ENCODE results near the gene CHRNE.

The CHRNE gene

GRCh38 chr17:4939796-4940554 is 37.1 kb upstream of the CHRNE start, which contains the start of the genes RNF167 and SLC25A11:
Gene RNF167 (plus strand): TSS chr17:4940268. CDS start chr17:4940910, 642 bp downstream.
Gene SLC25A11 (minus strand): TSS chr17:4940046. CDS start chr17:4939910, 136 bp downstream.
- Histone ChIP-seq H4K8ac (ENCODE audit: low read length) (peak within 1 kb of the TSS; percentile 95), H3K27ac (ENCODE audit: low read length, poor library complexity, severe bottlenecking) (peak within 1 kb of the TSS; percentile 98), H3K27me3 (ENCODE audit: control insufficient read depth in 1 of 2, insufficient read depth in 1 of 2, low read length in 2 of 2) (no peaks in the 10 kb centered on the region), H3K79me1 (replicated peaks; ENCODE audit: low read length, poor library complexity, severe bottlenecking) (peaks cover 25% of the 10 kb centered on the region), H3K18ac (ENCODE audit: low read depth in 1 of 2, low read length in 2 of 2) (peak within 1 kb of the TSS; percentile 88 to 90), H2AK5ac (ENCODE audit: low read length, severe bottlenecking) (peak within 1 kb of the TSS; percentile 79), H3K23ac (ENCODE audit: low read length in 2 of 2) (peak within 1 kb of the TSS in 1 of 2 experiments; percentile 77), H2BK5ac (ENCODE audit: low read depth, low read length, poor library complexity, severe bottlenecking) (peak within 1 kb of the TSS; percentile 67), H2BK12ac (ENCODE audit: low read length in 2 of 2) (no peak within 1 kb of the TSS), H3K4me3 (ENCODE audit: insufficient read depth in 1 of 2, low read depth in 1 of 2, low read length in 2 of 2) (peak within 1 kb of the TSS; percentile 80 to 98), H2BK120ac (ENCODE audit: low read depth, low read length) (peak within 1 kb of the TSS; percentile 86), H3K4ac (ENCODE audit: low read depth in 1 of 2, low read length in 2 of 2) (peak within 1 kb of the TSS; percentile 95 to 96), H3K36me3 (ENCODE audit: control insufficient read depth in 1 of 2, insufficient read depth in 2 of 2, low read depth in 1 of 2, low read length in 2 of 2) (peaks cover 61 to 66% of the 10 kb centered on the region in 2 experiments), H3K14ac (ENCODE audit: low read length in 2 of 2) (peak within 1 kb of the TSS; percentile 86 to 90), H3K4me2 (ENCODE audit: low read length, poor library complexity, severe bottlenecking) (peak within 1 kb of the TSS; percentile 94), H3K4me1 (ENCODE audit: control insufficient read depth, insufficient read depth, low read depth, low read length) (peaks cover 32% of the 10 kb centered on the region), H2BK15ac (ENCODE audit: low read depth, poor library complexity, severe bottlenecking) (no peak within 1 kb of the TSS), H2AFZ (ENCODE audit: low read depth, low read length) (peak within 1 kb of the TSS; percentile 57), H3K9ac (ENCODE audit: low read length) (peak within 1 kb of the TSS; percentile 97), H4K91ac (ENCODE audit: low read length) (peak within 1 kb of the TSS; percentile 94), H3K9me3 (ENCODE audit: control insufficient read depth, low read length) (no peaks in the 10 kb centered on the region)
- peak; percentile 100 for DNase-seq
- under 1% methylated on average over 68 of the region's 72 CpGs for WGBS

GRCh38 chr17:4939546-4939795 is 36.6 kb upstream of the CHRNE start:
- no peaks in the 10 kb centered on the region for H3K27me3 ChIP-seq (ENCODE audit: control insufficient read depth in 1 of 2, insufficient read depth in 1 of 2, low read length in 2 of 2)
- WGBS = under 1% methylated on average over 7 of the region's 16 CpGs
- peak overlapping the region in 1 of 2 experiments; percentile 38 for H3K23ac ChIP-seq (ENCODE audit: low read length in 2 of 2)

GRCh38 chr17:4938688-4939545 is 36.0 kb upstream of the CHRNE start:
- peaks cover 33% of the 10 kb centered on the region for H3K4me1 ChIP-seq (ENCODE audit: control insufficient read depth, insufficient read depth, low read depth, low read length)
- H3K27me3 ChIP-seq (ENCODE audit: control insufficient read depth in 1 of 2, insufficient read depth in 1 of 2, low read length in 2 of 2) = no peaks in the 10 kb centered on the region
- peaks cover 25% of the 10 kb centered on the region for H3K79me1 ChIP-seq (replicated peaks; ENCODE audit: low read length, poor library complexity, severe bottlenecking)
- H4K8ac ChIP-seq (ENCODE audit: low read length) = peak overlapping the region; percentile 90
- H2AFZ ChIP-seq (ENCODE audit: low read depth, low read length) = no peak overlapping the region
- peak overlapping the region; percentile 43 for H4K91ac ChIP-seq (ENCODE audit: low read length)
- WGBS = 76% methylated on average over 19 of the region's 19 CpGs
- peaks cover 54 to 56% of the 10 kb centered on the region in 2 experiments for H3K36me3 ChIP-seq (ENCODE audit: control insufficient read depth in 1 of 2, insufficient read depth in 2 of 2, low read depth in 1 of 2, low read length in 2 of 2)
- H3K9me3 ChIP-seq (ENCODE audit: control insufficient read depth, low read length) = no peaks in the 10 kb centered on the region
- H3K18ac ChIP-seq (ENCODE audit: low read depth in 1 of 2, low read length in 2 of 2) = peak overlapping the region; percentile 88 to 90
- H3K27ac ChIP-seq (ENCODE audit: low read length, poor library complexity, severe bottlenecking) = peak overlapping the region; percentile 93
- H3K9ac ChIP-seq (ENCODE audit: low read length) = peak overlapping the region; percentile 97
- no peak overlapping the region for H2BK12ac ChIP-seq (ENCODE audit: low read length in 2 of 2)
- no peak overlapping the region for H2BK5ac ChIP-seq (ENCODE audit: low read depth, low read length, poor library complexity, severe bottlenecking)
- H2BK15ac ChIP-seq (ENCODE audit: low read depth, poor library complexity, severe bottlenecking) = no peak overlapping the region
- peak overlapping the region in 1 of 2 experiments; percentile 77 for H3K23ac ChIP-seq (ENCODE audit: low read length in 2 of 2)
- peak; percentile 46 for DNase-seq
- H3K4ac ChIP-seq (ENCODE audit: low read depth in 1 of 2, low read length in 2 of 2) = peak overlapping the region; percentile 81 to 95
- peak overlapping the region; percentile 78 to 98 for H3K4me3 ChIP-seq (ENCODE audit: insufficient read depth in 1 of 2, low read depth in 1 of 2, low read length in 2 of 2)
- H2BK120ac ChIP-seq (ENCODE audit: low read depth, low read length) = no peak overlapping the region
- H3K14ac ChIP-seq (ENCODE audit: low read length in 2 of 2) = peak overlapping the region; percentile 19 to 89
- H2AK5ac ChIP-seq (ENCODE audit: low read length, severe bottlenecking) = peak overlapping the region; percentile 13
- peak overlapping the region; percentile 58 for H3K4me2 ChIP-seq (ENCODE audit: low read length, poor library complexity, severe bottlenecking)

More at GRCh38 chr17:4939546-4939795, 36.6 kb upstream of the CHRNE start:
- H2BK120ac ChIP-seq (ENCODE audit: low read depth, low read length) = peak overlapping the region; percentile 65
- H3K27ac ChIP-seq (ENCODE audit: low read length, poor library complexity, severe bottlenecking) = peak overlapping the region; percentile 93
- H2AK5ac ChIP-seq (ENCODE audit: low read length, severe bottlenecking) = no peak overlapping the region
- peak overlapping the region; percentile 19 to 89 for H3K14ac ChIP-seq (ENCODE audit: low read length in 2 of 2)
- peak overlapping the region; percentile 39 for H2BK5ac ChIP-seq (ENCODE audit: low read depth, low read length, poor library complexity, severe bottlenecking)
- peak overlapping the region; percentile 57 for H2AFZ ChIP-seq (ENCODE audit: low read depth, low read length)
- H3K9ac ChIP-seq (ENCODE audit: low read length) = peak overlapping the region; percentile 97
- H3K4me2 ChIP-seq (ENCODE audit: low read length, poor library complexity, severe bottlenecking) = peak overlapping the region; percentile 58
- peak overlapping the region; percentile 90 for H4K8ac ChIP-seq (ENCODE audit: low read length)
- H3K4ac ChIP-seq (ENCODE audit: low read depth in 1 of 2, low read length in 2 of 2) = peak overlapping the region; percentile 81 to 95
- no peak overlapping the region for H2BK12ac ChIP-seq (ENCODE audit: low read length in 2 of 2)
- peaks cover 56 to 61% of the 10 kb centered on the region in 2 experiments for H3K36me3 ChIP-seq (ENCODE audit: control insufficient read depth in 1 of 2, insufficient read depth in 2 of 2, low read depth in 1 of 2, low read length in 2 of 2)
- peaks cover 25% of the 10 kb centered on the region for H3K79me1 ChIP-seq (replicated peaks; ENCODE audit: low read length, poor library complexity, severe bottlenecking)
- no peak overlapping the region for H2BK15ac ChIP-seq (ENCODE audit: low read depth, poor library complexity, severe bottlenecking)
- H4K91ac ChIP-seq (ENCODE audit: low read length) = peak overlapping the region; percentile 43
- no peaks in the 10 kb centered on the region for H3K9me3 ChIP-seq (ENCODE audit: control insufficient read depth, low read length)
- peaks cover 29% of the 10 kb centered on the region for H3K4me1 ChIP-seq (ENCODE audit: control insufficient read depth, insufficient read depth, low read depth, low read length)
- DNase-seq = no peak
- H3K4me3 ChIP-seq (ENCODE audit: insufficient read depth in 1 of 2, low read depth in 1 of 2, low read length in 2 of 2) = peak overlapping the region; percentile 78 to 98
- peak overlapping the region; percentile 88 to 90 for H3K18ac ChIP-seq (ENCODE audit: low read depth in 1 of 2, low read length in 2 of 2)
